ENCODE results near the gene AGT.
"Not testable (repeated sequence)": the region's sequence is repeated elsewhere in the genome, so short reads cannot be mapped to it uniquely, and the experiment has no call there.

AGT gene

DNA sequence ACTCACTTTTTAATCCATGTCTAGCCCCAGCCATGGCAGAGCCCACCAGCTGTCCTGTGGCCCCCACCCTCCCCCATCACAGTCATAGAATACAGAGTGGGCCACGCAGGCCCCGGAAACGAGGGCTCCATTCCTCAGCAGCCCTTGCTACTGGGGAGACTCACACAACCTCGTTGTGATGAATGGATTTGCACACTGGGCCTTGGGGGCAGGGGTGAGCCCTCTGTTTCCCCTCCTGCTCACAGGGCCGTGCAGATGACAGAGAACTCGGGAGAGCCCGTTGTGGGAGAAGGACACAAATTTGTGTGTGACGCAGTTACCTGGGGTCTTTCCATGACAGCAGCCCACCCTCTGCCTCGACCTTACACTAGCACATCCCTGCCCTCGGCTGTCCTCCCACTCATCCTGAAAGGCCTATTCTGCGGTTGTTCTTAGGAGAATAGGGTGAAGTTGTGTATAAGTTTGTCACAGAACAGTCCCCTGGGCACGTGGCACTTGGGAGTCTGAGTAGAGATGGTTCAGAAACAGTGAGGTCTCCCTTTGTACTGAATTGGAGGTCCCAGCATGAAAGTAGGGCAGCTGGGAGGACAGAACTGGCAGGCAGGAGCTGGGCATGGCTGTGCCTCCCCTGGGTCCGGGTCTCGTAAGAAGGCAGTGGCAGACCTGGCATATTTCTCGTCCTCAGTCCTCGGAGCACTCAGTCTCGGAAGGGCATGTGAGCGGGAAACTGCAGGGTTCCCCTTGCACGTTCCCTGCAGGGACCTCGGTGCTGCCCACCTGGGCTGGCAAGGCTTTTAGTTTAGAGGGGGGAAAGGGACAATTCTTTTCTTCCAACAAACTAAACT lies 6.8 kb downstream of the AGT start:
- DNase-seq, result no peak

DNA sequence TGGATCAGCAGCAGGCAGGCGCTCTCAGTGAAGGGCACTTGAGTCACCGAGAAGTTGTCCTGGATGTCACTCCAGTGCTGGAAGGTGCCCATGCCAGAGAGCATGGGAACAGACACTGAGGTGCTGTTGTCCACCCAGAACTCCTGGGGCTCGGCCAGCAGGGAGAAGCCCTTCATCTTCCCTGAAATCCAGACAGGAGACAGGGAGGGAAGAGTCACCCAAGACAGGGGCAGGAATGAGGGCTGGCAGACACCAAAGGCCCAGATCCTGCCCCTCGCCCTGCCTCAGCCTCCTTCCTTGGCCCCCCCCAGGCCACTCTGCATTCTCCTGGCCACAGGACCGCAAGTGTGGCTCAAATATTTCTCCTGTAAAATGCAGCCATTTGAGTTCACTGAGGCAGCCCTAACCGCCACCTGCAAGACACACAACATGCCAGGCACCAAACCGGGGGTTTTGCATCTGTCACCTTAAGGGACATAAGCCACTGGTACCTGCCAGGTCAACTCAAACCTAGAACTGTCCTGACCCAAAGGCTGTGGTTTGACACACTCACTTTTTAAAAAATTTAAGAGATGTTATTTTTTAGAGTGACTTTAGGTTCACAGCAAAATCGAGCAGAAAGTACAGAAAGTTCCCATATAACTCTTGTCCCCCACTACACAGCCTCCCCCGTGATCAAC lies 7.8 kb downstream of the AGT start:
- no peak for DNase-seq

DNA sequence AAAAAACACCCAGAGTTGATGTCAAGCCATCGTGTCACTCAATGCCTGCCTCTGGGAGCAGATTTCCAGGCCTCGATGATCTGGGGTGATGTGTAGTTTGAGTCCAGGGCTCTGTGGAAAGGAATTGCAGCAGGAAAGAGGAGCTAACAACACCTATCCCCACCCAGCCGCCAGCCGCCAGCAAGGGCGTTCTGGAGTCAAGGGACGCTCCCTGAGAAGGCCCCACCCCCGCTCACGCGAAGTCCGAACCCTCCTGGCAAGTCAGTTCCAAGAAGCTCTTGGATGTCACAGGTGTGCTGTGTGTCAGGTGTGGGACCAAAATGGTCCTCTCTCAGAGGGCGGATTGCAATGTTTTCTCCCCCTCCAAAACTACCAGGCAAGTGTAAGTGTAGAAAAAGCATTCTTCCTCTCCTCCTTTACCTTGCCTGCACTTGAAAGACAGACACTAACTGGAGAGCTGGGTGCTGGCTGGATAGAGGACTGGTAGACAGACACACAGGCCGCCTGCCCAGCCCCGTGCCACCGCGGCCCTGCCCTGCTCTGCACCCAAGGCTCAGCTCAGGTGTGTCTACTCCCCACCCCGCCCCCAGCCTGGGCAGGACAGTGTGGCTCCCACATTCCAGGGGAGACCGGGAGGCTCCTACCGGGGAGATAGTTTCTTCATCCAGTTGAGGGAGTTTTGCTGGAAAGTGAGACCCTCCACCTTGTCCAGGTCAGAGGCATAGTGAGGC lies 8.5 kb downstream of the AGT start:
- no peak for DNase-seq

DNA sequence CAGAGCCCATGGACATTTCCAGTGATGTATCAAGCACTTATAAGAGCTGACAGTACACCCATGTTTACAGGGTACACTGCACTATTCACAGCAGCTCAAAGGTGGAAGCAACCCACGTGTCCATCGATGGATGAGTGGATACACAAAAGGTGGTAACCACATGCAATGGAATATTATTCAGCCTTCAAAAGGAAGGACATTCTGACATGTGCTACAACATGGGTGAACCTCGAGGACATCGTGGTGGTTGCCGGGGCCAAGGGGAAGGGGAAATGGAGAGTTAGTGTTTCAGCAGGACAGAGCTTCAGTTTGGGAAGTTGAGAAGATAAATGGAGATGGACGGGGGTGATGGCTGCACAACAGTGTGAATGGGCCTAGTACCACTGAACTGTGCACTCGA lies 9.1 kb downstream of the AGT start:
- no peak for DNase-seq

DNA sequence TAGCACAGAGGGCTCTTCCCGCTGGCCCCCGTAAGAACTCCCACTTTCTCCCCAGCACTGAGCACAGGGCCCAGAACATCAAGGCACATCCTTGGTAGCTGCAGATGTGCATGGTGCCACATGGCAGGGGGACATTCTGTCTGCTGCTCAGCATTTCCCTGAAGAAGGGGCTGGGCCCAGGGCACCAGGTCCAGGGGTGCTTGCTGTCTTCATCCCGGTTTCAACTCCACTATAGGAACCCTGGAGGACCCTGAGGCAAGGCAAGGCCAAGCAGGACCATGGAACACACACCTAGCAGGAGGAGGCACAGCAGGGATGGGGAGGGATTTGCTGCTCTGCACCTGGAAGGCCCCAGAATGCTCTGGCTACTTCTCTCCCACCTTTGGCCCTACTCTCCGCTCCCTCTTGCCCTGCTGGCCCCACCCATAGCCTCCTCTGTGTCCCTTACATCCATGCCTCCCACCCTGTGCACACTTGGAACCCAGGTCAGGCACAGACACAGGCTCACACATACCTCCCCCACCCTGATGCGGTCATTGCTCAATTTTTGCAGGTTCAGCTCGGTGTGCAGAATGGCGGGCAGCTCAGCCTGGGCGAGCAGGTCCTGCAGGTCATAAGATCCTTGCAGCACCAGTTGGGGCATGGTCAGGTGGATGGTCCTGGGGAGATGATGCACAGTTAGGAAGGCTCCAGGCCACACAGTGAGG lies 10.1 kb downstream of the AGT start:
- no peak for DNase-seq

DNA sequence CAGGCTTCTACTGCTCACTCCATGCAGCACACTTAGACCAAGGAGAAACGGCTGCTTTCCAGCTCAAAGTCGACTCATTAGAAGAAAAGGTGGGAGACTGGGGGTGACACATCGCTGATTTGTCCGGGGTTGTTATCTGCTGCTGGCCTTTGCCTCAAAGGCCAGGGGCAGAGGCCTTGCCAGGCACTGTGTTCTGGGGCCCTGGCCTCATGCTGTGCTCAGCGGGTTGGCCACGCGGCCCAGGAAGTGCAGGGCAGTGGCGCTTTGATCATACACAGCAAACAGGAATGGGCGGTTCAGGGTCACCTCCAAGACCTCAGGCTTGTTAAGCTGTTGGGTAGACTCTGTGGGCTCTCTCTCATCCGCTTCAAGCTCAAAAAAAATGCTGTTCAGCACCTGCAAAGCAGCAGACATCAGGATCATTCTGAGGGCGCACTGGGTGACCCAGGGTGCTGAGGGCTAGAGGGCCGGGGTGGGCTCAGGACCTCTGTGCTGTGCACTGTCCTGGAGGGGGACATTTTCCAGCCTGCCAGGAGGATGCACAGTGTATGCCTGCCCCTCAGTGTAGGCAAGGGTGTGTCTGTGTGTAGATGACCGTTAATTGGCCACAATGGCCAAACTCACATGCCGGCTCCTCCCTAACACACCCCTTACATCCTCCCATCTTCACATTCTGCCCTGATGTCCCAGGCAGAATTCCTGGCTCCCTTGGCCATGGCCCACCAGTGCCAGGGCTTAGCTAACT lies 10.8 kb downstream of the AGT start:
- DNase-seq, result no peak

DNA sequence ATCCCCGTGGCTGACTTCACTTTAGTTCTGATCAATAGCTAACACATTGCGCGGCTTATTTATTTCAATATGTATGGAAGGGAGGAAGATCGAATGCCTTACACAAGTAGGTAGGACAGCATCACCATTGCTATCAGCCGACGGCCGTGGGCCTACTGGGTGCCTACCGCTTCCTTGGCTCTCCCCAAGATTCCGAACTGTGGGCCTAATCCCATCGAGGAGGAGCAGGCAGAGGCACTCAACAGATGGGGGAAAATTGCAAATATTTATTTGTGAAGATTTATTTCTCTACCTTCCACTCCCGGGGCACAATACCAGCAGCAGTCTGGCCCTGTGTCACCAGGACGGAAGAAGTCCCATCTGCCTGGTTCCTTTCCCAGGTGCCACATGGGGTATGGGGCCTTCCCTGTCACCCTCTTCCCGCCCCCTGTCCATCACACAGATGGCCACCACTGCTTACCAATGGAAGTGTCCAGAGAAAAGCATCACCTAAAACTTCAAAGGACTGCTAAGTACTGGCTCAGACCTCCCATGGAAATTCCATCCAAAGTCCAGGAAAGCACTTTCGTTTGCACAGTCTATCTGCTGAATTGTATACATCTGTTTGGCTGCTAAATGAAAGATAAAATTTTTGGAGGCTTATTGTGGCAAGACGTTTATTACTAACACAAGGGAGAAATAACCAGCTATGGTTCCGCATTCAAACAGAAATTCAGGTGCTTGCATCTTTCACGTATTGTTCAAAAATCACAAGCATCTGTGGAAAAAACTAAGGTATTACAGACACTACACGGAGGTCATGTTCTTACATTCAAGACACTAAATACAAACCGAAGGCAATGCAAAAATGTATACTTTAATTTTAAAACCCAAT lies 11.8 kb downstream of the AGT start:
- DNase-seq, result no peak

DNA sequence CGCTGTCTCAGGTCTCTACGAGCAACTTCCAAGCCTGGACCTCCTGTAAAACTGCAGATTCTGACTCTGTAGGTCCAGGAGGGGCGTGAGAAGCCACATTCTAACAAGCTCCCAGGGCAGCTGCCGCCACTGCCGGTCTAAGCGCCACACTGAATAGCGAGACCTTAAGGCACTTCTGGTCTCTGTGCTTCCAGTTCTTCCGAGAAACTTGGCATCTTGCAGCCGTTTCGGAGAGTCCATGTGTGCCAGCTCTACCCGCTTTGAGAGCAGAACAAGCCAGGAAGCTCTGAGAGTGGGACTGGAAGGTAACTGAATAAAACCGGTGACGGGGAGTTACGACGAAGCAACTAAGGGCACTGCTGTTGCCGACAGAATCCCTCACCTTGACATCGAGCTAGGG lies 12.5 kb downstream of the AGT start:
- no peak for DNase-seq

DNA sequence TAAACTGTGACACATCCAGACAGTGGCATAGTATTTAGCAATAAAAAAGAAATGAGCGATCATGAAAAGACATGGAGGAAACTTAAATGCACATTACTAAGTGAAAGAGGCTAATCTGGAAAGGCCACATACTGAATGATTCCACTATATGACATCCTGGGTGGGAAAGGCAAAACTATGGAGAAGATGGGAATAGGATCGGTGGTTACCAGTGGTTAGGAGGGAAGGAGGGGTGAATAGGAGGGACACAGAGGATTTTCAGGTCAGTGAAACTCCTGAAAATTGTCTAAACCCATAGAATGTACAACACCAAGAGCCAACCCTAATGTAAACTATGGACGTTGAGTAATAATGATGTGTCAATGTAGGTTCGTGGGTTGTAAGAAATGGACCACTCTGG lies 13.8 kb downstream of the AGT start:
- DNase-seq, result no peak

DNA sequence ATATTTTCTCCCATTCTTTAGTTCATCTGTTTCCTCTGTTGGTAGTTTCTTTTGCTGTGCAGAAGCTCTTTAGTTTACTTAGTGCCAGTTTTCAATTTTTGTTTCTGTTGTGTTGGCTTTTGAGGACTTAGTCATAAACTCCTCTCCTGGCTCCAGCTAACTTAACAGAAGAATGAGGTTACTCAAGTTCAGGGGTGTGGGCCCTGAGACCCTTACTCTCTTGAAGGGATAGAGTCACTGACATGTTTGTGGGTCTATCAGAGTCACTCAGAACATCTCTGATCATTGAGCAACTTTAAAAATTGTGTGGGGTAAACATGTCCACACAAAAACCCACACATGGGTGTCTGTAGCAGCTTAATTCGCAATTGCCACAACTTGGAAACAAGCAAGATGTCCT lies 14.2 kb downstream of the AGT start:
- no peak for DNase-seq

DNA sequence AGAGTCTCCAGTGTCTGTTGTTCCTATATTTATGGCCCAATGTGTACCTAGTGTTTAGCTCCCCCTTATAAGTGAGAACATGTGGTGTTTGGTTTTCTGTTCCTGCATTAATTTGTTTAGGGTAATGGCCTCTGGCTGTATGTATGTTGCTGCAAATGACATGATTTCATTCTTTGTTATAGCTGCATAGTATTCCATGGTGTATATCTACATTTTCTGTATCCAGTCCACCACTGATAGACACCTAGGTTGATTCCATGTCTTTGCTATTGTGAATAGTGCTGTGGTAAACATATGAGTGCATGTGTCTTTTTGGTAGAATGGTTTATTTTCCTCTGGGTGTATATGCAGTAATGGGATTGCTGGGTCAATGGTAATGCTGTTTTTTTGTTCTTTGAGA lies 15.0 kb downstream of the AGT start:
- DNase-seq, result not testable (repeated sequence)

DNA sequence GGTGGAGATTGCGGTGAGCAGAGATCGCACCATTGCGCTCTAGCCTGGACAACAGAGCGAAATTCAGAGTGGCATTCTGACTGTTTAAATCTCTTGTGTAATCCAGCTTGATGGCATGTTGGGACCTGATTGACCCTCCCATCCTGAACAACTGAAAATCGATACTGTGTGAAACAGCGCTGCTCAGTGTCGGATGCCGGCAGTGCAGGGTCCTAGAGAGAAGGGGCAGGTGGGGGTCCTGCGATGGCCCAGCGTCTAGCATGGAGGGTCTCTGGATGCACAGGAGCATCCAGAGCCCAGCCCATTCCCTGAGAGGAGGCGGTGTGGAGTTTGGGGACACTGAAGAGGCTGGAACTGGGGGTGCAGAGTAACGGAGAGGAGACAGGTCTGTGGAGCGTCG lies 15.8 kb downstream of the AGT start:
- no peak for DNase-seq

DNA sequence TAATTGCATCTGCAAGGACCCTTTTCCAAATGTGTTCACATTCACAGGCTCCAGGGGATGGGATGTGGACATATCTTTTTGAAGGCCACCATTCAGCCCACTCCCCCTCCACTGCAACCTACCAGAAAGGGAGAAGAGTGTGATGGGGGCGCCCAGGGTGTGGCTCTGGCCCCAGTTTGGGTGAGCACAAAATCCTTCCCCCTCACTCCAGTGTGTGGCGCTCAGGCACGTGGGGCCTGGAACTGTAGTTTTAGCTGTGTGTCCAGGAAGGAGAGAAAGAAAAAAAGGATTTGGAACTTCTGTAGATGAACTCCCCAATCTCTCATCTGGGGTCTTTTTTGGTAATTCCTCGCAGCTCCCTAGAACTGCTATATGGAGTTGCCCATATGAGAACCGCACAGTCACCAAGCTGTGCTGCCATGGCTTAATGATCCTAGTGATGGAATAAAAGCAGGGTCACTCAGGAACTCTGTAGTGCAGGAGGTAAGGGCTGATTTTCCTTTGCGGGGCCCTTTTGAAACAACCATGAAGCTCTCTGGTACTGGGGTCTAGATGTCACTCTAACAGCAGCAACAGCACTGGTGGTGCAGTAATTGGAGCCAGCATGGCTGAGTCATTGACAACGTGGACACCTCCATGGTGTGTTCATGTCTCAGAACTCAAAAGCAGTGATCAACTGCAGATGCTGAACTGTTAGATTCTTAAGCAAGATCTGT lies 17.0 kb downstream of the AGT start:
- DNase-seq, result no peak

DNA sequence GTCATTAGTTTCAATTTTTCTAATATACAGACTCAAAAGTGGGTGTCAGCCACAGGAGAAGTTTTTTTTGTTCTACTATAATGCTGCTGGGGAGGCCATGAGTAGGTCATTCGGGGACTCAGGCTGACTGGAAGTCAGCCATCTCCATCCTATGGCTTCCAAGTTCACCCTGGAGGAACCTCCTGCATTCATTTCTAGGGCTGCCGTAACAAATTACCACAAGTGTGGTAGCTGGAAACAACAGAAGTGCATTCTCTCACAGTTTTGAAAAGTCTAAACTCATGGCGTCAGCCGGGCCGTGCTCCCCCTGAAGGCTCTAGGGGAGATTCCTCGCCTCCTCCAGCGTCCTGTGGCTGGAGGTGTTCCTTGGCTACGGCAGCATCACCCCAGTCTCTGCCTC lies 17.7 kb downstream of the AGT start:
- DNase-seq, result no peak

DNA sequence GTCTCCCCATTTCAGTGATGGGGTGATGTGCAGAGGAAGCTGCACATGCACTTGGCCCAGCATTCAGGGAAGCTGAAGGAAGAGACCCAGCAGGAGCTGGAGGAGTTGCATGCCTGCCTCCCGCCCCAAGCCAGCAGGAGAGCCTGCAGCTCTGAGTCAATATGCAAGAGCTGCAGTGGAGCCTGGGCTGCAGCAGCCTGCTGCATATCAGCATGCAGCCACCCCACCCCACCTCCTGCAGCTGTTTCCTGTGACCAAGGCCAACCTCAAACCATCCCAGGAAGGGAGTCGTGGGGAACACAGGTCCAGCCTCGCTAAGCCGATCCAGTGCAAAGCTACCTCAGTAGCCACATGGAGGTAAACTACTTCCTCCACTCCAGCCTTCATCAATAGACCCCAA lies 18.9 kb downstream of the AGT start:
- no peak for DNase-seq

DNA sequence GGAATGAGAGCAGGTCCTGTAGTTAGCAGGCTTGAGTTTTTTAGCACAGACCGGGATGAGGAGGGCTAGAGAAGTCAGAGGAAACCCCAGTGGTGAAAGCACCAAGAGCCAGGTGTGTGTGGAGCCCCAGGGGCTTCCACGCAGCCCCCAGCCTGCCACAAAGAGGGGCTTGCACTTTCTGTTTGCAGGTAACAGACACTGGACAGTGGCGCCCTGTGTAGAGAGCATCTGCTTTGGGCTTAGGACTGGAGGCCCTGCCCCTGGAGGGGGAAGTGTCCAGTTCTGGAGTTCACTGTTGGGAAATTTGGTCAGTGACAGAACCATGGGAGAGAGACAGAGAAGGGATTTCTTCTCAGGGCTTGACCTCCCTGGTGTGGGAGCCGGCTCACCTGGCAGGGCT lies 19.5 kb downstream of the AGT start:
- no peak for DNase-seq

DNA sequence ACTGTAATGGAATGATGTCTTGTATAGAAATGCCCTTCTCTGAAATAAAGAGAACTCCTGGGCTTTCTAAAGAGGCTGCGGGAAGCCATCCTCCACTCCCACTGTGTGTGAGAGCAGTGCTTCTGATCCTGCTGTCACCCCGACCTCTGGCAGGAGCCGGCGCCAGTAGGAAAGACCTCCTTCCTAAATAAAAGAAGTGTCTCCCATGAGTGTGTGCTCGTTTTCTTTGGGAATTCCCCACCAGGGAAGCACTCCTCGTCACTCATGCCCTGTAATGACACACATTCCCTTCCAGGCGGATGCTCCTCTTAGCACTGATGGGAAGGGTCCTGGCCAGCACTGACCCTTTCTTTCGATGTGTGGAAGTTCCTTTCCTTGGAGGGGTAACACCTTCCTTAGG lies 20.1 kb downstream of the AGT start:
- no peak for DNase-seq

DNA sequence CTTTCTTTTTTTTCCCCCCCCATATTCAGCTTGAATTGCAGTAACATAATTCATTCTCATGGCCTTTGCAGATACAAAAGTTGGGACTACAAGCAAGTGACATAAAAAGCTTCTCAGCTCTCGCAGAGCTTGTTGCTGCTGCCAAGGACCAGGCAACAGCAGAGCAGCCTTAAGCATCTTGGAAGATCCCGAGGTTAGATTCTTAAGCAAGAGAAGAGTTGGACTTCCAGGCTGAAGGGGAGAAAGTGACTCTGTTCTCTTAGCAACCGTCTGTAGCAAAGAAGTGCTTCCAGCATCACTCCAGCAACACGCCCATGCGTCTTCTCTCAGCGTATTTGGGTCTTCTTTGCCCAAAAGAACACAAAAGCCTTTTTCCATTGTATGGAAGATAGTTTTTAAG lies 20.7 kb downstream of the AGT start:
- DNase-seq, result no peak

DNA sequence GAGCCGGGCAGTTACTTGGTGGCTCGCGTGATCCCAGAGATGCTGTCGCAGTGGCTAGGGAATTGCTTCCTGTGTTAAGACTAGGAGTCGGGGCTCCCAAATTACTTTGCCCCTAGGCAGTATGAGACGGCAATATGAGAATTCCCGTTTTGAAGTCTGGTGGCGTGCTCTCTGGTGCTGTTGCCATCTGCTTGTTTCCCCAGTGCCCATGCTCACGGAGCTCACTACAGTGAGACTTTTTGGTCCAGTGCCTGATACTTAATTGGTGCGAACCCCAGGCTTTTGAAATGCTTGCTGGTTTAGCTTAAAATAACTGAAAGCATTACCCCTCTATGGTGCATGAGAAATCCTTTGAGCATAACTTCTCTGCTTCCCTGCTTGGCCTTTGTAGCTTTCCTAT lies 22.3 kb downstream of the AGT start:
- DNase-seq, result no peak

DNA sequence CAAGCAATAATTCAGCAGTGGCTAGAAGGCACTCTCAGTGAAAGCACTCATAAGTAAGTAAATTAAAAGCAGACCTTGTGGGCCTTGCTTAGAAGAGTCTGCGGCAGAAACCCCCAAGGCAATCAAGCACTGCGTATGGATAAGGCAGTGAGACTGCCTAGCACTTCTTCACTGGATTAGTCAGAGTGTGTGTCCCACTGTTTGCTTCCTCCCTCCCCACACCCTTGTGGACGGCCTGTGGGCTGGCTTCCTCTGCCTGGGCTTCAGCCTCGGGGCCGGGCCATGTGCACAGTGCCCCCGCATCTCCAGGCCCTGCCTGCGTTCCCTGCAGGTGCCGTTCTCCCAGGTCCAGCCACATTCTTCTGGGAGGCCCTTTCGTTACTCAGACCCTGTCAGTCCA lies 23.8 kb downstream of the AGT start:
- DNase-seq, result no peak

DNA sequence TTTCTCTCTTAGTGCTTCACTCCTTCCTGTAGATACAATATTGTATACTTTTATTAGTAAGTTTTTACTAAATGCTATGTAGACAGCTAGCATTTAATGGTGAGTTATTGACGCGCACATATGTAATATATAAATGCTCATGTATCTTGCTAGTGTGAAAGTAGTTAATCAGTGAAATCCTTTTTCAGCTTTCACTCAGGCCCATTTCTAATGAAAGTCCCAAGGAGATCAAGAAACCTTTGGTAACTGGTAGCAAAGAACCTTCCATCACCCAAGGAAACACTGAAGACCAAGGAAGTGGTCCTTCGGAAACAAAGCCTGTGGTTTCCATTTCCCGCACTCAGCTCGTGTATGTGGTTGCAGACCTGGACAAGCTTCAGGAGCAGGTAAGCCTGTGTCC lies 27.2 kb downstream of the AGT start:
- DNase-seq, result no peak
